CD14-positive monocyte (primary cell): ENCODE measurements around the gene IKZF3. TPM values are rescaled to one million over a fixed set of nuclear protein-coding genes. Genes with fewer than 3 reads are reported as not detected.

ENCODE experiments used
- DNase-seq, 3 donors: peaks; one replicate each; pipeline ENCODE4 v3.0.0-alpha.2; 2011 to 2022
- H2AFZ ChIP-seq: 2 replicates; pipeline ENCODE4 v1.6.0; 2012; ENCODE audit warnings: mild to moderate bottlenecking, low read depth, low read length, inconsistent platforms; ENCODE audit not compliant: insufficient read depth, poor library complexity, severe bottlenecking
- H3K27ac ChIP-seq, 2 donors: 1 replicate in 1 of 2; 2 replicates in 1 of 2; pipeline ENCODE4 v1.5.1; 2012 to 2013; ENCODE audit warnings: low read length in 2 of 2, control low read depth in 1 of 2, inconsistent platforms in 1 of 2, low read depth in 1 of 2, mild to moderate bottlenecking in 1 of 2
- H3K27me3 ChIP-seq, 2 donors: one replicate each; pipeline versions ENCODE4 v1.6.0 to v1.6.1; 2011 to 2013; ENCODE audit warnings: low read length in 2 of 2; ENCODE audit not compliant: control insufficient read depth in 2 of 2, insufficient read depth in 2 of 2
- H3K36me3 ChIP-seq, 2 donors: replicated peaks in 1 of 2; 1 replicate in 1 of 2; 2 replicates in 1 of 2; pipeline versions ENCODE4 v1.5.1 to v1.6.1; 2012 to 2013; ENCODE audit warnings: low read length in 2 of 2, control low read depth in 1 of 2, inconsistent platforms in 1 of 2, mild to moderate bottlenecking in 1 of 2; ENCODE audit not compliant: insufficient read depth in 2 of 2, control insufficient read depth in 1 of 2
- H3K4me1 ChIP-seq, 2 donors: 1 replicate in 1 of 2; 2 replicates in 1 of 2; pipeline versions ENCODE4 v1.5.1 to v1.6.1; 2012 to 2013; ENCODE audit warnings: low read length in 2 of 2, control low read depth in 1 of 2, inconsistent platforms in 1 of 2, mild to moderate bottlenecking in 1 of 2, moderate library complexity in 1 of 2; ENCODE audit not compliant: insufficient read depth in 2 of 2, control insufficient read depth in 1 of 2
- H3K4me2 ChIP-seq: replicated peaks from 2 replicates; pipeline ENCODE3; 2012; ENCODE audit warnings: low read length, moderate library complexity, mild to moderate bottlenecking; ENCODE audit not compliant: poor library complexity, severe bottlenecking; ENCODE audit errors: extremely low read depth
- H3K4me3 ChIP-seq, 3 experiments: fragments of 200-600 bp in 1 of 3; sonication (generic) in 1 of 3; replicated peaks in 1 of 3; 1 replicate in 2 of 3; 2 replicates in 1 of 3; pipeline ENCODE4 v1.5.1; 2011 to 2013; ENCODE audit warnings: low read length in 3 of 3, mild to moderate bottlenecking in 3 of 3, control low read depth in 2 of 3, low read depth in 2 of 3, inconsistent platforms in 1 of 3, moderate library complexity in 1 of 3
- H3K79me2 ChIP-seq: 2 replicates; pipeline ENCODE4 v1.6.0; 2012; ENCODE audit warnings: mild to moderate bottlenecking, control low read depth, inconsistent platforms, low read length, moderate library complexity; ENCODE audit not compliant: insufficient read depth
- H3K9ac ChIP-seq: 2 replicates; pipeline ENCODE4 v1.6.0; 2017; ENCODE audit warnings: low read length, mild to moderate bottlenecking; ENCODE audit not compliant: insufficient read depth, poor library complexity, severe bottlenecking
- H3K9me3 ChIP-seq, 2 donors: replicated peaks in 1 of 2; 1 replicate in 1 of 2; 2 replicates in 1 of 2; pipeline versions ENCODE4 v1.5.1 to v1.6.1; 2012 to 2013; ENCODE audit warnings: low read length in 2 of 2, control low read depth in 1 of 2; ENCODE audit not compliant: control insufficient read depth in 1 of 2, insufficient read depth in 1 of 2
- H4K20me1 ChIP-seq: 2 replicates; pipeline ENCODE4 v1.6.0; 2012; ENCODE audit warnings: mild to moderate bottlenecking, low read length, control low read depth, moderate library complexity; ENCODE audit not compliant: insufficient read depth
- H3K27ac Mint-ChIP-seq, 7 donors: one replicate each; pipeline ENCODE4 v1.8.0; 2020; ENCODE audit warnings: mild to moderate bottlenecking in 7 of 7, mixed read lengths in 7 of 7, moderate library complexity in 6 of 7, inconsistent platforms in 2 of 7
- H3K27me3 Mint-ChIP-seq, 3 donors: one replicate each; pipeline ENCODE4 v1.8.0; 2021 to 2022; ENCODE audit warnings: low read depth in 3 of 3, mild to moderate bottlenecking in 3 of 3, mixed read lengths in 3 of 3, moderate library complexity in 3 of 3, inconsistent platforms in 1 of 3
- H3K36me3 Mint-ChIP-seq, 2 donors: one replicate each; pipeline ENCODE4 v1.8.0; 2020; ENCODE audit warnings: mixed read lengths in 2 of 2, inconsistent platforms in 1 of 2, mild to moderate bottlenecking in 1 of 2
- H3K4me1 Mint-ChIP-seq: one replicate; pipeline ENCODE4 v1.8.0; 2020; ENCODE audit warnings: mild to moderate bottlenecking, mixed read lengths
- H3K4me3 Mint-ChIP-seq, 2 donors: one replicate each; pipeline ENCODE4 v1.8.0; 2020; ENCODE audit warnings: mild to moderate bottlenecking in 2 of 2, mixed read lengths in 2 of 2, moderate library complexity in 1 of 2
- H3K9me3 Mint-ChIP-seq, 7 donors: one replicate each; pipeline ENCODE4 v1.8.0; 2020 to 2022; ENCODE audit warnings: mixed read lengths in 7 of 7, mild to moderate bottlenecking in 6 of 7, moderate library complexity in 6 of 7, inconsistent platforms in 2 of 7
- WGBS: methylation state at CpG from one replicate; pipeline ENCODE4 v1.1.5; 2013; ENCODE audit warnings: missing lambda C conversion rate; ENCODE audit not compliant: insufficient coverage; 5-methylcytosine and 5-hydroxymethylcytosine counted together
- intact Hi-C, 2 donors: fragments of 100-400 bp; cut with micrococcal nuclease; formaldehyde crosslinking; loops; one replicate each; pipeline versions ENCODE4 v1.15.0 to v1.15.1; 2023
- polyA plus RNA-seq, 3 donors: library from polyadenylated mRNA; depleted of rRNA in 1 of 3; unstranded in 2 of 3; stranded (reverse) in 1 of 3; fragments of 300-500 nt in 2 of 3; fragments of >200 nt in 1 of 3; fragmentation: Illumina TruSeq in 2 of 3; gene quantifications; 1 replicate in 2 of 3; 2 replicates in 1 of 3; pipeline ENCODE4 v1.2.3, GENCODE V29; 2012 to 2021
- TF ChIP-seq, protein P1 (sequence below): fragments of 200-600 bp; IDR thresholded peaks from one replicate; pipeline ENCODE4 v1.8.0; 2022; ENCODE audit warnings: antibody characterized with exemption, mild to moderate bottlenecking

Gene IKZF3
- polyA plus RNA-seq, 3 donors = 0.05 to 0.15 (median 0.05) TPM

DNA sequence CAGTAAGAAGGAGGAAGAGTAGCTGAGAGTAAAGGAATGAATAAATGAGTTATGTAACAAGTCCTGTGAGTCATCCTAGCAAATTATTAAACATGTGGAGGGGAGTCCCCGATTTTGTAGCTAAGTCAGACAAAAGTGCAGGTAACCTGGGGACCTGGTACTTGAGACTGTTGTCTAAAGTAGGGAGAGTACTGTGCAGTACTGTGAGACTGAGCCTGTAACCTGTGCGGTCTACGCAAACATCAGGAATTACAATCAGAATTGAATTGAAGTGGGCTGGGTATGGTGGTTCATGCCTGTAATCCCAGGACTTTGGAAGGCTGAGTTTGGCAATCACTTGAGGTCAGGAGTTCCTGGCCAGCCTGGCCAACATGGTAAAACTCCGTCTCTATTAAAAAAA lies 35.7 kb downstream of the IKZF3 start:
- no peak overlapping the region for H3K27ac ChIP-seq
- no peaks in the 10 kb centered on the region for H3K36me3 Mint-ChIP-seq
- H3K4me2 ChIP-seq = no peak overlapping the region

DNA sequence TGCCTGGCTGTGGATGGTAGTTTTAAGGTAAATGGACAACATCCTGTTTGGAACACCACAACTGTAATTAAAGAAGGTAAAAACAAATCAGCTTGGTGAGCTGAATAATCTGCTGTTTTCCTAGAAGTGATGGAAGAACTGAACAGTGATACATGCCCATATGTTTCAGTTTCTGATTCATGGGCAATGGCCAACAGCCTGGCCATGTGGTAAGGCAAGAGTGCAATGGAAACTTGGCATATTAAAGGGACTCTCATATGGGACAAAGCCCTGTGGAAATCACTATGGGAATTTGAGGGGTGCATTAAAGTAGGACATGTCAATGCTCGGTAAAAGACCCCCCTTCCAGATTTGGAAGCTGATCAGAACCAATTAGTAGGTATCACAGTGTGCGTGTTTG lies 37.8 kb downstream of the IKZF3 start:
- peaks cover 4% of the 10 kb centered on the region for H3K4me1 Mint-ChIP-seq
- H3K27ac Mint-ChIP-seq = no peak overlapping the region
- peaks cover 24 to 38% (median 30%) of the 10 kb centered on the region in 7 donors for H3K9me3 Mint-ChIP-seq
- peaks cover 15 to 24% (median 17%) of the 10 kb centered on the region in 3 donors for H3K27me3 Mint-ChIP-seq
- H3K27ac ChIP-seq = no peak overlapping the region
- H3K4me1 ChIP-seq = no peaks in the 10 kb centered on the region
- H3K79me2 ChIP-seq = no peaks in the 10 kb centered on the region
- no peak overlapping the region for H3K4me3 ChIP-seq
- intact Hi-C loops = no loop called here
- no peaks in the 10 kb centered on the region for H4K20me1 ChIP-seq
- H3K36me3 Mint-ChIP-seq = no peaks in the 10 kb centered on the region
- H3K9ac ChIP-seq = no peak overlapping the region
- no CpG with 5 or more reads among the region's 2 CpGs for WGBS
- no peak for DNase-seq
- TF ChIP-seq, protein P1, sequence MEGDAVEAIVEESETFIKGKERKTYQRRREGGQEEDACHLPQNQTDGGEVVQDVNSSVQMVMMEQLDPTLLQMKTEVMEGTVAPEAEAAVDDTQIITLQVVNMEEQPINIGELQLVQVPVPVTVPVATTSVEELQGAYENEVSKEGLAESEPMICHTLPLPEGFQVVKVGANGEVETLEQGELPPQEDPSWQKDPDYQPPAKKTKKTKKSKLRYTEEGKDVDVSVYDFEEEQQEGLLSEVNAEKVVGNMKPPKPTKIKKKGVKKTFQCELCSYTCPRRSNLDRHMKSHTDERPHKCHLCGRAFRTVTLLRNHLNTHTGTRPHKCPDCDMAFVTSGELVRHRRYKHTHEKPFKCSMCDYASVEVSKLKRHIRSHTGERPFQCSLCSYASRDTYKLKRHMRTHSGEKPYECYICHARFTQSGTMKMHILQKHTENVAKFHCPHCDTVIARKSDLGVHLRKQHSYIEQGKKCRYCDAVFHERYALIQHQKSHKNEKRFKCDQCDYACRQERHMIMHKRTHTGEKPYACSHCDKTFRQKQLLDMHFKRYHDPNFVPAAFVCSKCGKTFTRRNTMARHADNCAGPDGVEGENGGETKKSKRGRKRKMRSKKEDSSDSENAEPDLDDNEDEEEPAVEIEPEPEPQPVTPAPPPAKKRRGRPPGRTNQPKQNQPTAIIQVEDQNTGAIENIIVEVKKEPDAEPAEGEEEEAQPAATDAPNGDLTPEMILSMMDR = no peak
- H2AFZ ChIP-seq = no peak overlapping the region
- no peak overlapping the region for H3K4me2 ChIP-seq
- peaks cover 20 to 23% of the 10 kb centered on the region in 2 donors for H3K9me3 ChIP-seq
- peaks cover 0 to 4% of the 10 kb centered on the region in 2 donors for H3K27me3 ChIP-seq
- H3K4me3 Mint-ChIP-seq = no peak overlapping the region
- H3K36me3 ChIP-seq = no peaks in the 10 kb centered on the region

More for the DNA sequence above, 35.7 kb downstream of the IKZF3 start:
- Histone ChIP-seq H3K4me3 (no peak overlapping the region), H3K79me2 (no peaks in the 10 kb centered on the region), H3K4me1 (no peaks in the 10 kb centered on the region), H4K20me1 (no peaks in the 10 kb centered on the region), H3K27me3 (peaks cover 0 to 12% of the 10 kb centered on the region in 2 donors), H2AFZ (no peak overlapping the region), H3K36me3 (no peaks in the 10 kb centered on the region), H3K9me3 (peaks cover 16 to 17% of the 10 kb centered on the region in 2 donors), H3K9ac (no peak overlapping the region)
- WGBS = 95% methylated on average over 4 of the region's 4 CpGs
- Mint-ChIP-seq H3K27me3 (peaks cover 17 to 28% (median 17%) of the 10 kb centered on the region in 3 donors), H3K4me3 (no peak overlapping the region), H3K27ac (no peak overlapping the region), H3K4me1 (peaks cover 1% of the 10 kb centered on the region), H3K9me3 (peaks cover 17 to 29% (median 20%) of the 10 kb centered on the region in 7 donors)
- TF ChIP-seq, protein P1 = no peak
- intact Hi-C loops = no loop called here
- DNase-seq = no peak
